ENCODE measurements around the gene ZBTB11. TPM values are rescaled to one million over a fixed set of nuclear protein-coding genes. Genes with fewer than 3 reads are reported as not detected.
"Not testable (repeated sequence)": the region's sequence is repeated elsewhere in the genome, so short reads cannot be mapped to it uniquely, and the experiment has no call there.

ZBTB11 gene
- total and polyA plus RNA-seq, 11 donors: 4.6 to 12.9 (median 9.8) TPM

GRCh38 chr3:101632586-101632985, 44.3 kb downstream of the ZBTB11 start:
- Histone ChIP-seq H3K36me3 (no peaks in the 10 kb centered on the region), H3K27me3 (no peaks in the 10 kb centered on the region), H3K27ac (no peak overlapping the region), H3K4me1 (peaks cover 0 to 7% (median 0%) of the 10 kb centered on the region in 12 donors), H3K4me3 (no peak overlapping the region), H3K9me3 (no peaks in the 10 kb centered on the region)
- DNase-seq (no peak), ATAC-seq (no peak)
- 74 to 86% (median 75%) methylated on average over 11 of the region's 11 CpGs for WGBS, 4 donors
- TF ChIP-seq, protein P1, sequence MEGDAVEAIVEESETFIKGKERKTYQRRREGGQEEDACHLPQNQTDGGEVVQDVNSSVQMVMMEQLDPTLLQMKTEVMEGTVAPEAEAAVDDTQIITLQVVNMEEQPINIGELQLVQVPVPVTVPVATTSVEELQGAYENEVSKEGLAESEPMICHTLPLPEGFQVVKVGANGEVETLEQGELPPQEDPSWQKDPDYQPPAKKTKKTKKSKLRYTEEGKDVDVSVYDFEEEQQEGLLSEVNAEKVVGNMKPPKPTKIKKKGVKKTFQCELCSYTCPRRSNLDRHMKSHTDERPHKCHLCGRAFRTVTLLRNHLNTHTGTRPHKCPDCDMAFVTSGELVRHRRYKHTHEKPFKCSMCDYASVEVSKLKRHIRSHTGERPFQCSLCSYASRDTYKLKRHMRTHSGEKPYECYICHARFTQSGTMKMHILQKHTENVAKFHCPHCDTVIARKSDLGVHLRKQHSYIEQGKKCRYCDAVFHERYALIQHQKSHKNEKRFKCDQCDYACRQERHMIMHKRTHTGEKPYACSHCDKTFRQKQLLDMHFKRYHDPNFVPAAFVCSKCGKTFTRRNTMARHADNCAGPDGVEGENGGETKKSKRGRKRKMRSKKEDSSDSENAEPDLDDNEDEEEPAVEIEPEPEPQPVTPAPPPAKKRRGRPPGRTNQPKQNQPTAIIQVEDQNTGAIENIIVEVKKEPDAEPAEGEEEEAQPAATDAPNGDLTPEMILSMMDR (IDR thresholded peaks at IDR 0.05): no peak
- TF ChIP-seq POLR2A (IDR thresholded peaks at IDR 0.05): no peak
- intact Hi-C loops (cut with DNase I): loop anchor here in 1 of 10 donors (10.0 kb wide), 1 partner anchor 48 kb away; no protein-coding TSS in a partner anchor

DNA sequence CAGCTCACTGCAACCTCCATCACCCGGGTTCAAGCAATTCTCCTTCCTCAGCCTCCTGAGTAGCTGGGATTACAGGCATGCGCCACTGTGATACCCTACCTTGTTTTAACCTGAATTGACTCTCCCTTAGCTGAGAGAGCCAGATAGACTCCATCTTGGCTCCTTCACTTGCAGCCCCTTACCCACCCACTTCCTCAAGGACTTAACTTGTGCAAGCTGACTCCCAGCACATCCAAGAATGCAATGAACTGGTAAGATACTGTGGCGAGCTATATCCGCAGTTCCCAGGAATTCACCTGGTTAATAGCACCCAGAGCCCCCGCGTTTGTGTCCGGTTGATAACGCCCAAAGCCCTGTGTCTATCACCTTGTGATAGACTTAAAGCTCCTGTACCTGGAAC, 45.0 kb downstream of the ZBTB11 start:
- DNase-seq, H3K27ac ChIP-seq, H3K36me3 ChIP-seq, H3K4me3 ChIP-seq, H3K9me3 ChIP-seq, H3K4me1 ChIP-seq, H3K27me3 ChIP-seq, ATAC-seq: not testable (repeated sequence)
- intact Hi-C loops (cut with DNase I): loop anchor here in 1 of 10 donors (10.0 kb wide), 1 partner anchor 47 kb away; no protein-coding TSS in a partner anchor
- WGBS, 4 donors: 74 to 85% (median 83%) methylated on average over 8 of the region's 8 CpGs

DNA sequence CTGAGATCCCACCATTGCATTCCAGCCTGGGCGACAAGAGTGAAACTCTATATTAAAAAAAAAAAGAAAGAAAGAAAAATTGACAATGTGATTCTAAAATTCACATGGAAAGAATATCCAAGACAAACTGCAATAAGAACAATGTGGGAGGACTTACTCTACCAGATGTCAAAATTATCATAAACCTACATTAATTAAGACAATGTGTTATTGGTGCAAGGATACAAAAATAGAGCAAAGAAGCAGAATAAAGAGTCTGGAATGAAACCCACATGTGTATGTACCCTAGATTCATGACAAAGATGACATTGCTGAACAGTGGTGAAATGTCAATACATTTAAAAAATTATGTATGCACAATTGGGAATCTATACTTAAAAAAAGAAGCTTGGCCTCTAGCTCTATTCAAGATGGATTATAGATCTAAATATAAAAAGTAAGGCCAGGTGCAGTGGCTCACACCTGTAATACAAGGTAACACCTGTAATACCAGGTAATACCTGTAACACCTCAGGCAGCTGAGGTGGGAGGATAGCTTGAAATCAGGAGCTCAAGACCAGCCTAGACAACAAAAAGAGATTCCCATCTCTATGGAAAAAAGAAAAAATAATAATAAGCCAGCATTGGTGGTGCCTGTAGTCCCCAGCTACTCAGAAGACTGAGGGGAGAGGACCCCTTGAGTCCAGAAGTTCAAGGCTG, 45.7 kb downstream of the ZBTB11 start:
- no peaks in the 10 kb centered on the region for H3K27me3 ChIP-seq
- no peak overlapping the region for H3K4me3 ChIP-seq
- peaks cover 0 to 5% (median 0%) of the 10 kb centered on the region in 12 donors for H3K4me1 ChIP-seq
- TF ChIP-seq POLR2A (IDR thresholded peaks at IDR 0.05): no peak
- TF ChIP-seq, protein P1 (IDR thresholded peaks at IDR 0.05): no peak
- H3K9me3 ChIP-seq: no peaks in the 10 kb centered on the region
- no peak overlapping the region for H3K27ac ChIP-seq
- H3K36me3 ChIP-seq: no peaks in the 10 kb centered on the region
- intact Hi-C loops (cut with DNase I): loop anchor here in 1 of 10 donors (10.0 kb wide), 1 partner anchor 46 kb away; no protein-coding TSS in a partner anchor
- no peak for ATAC-seq
- DNase-seq: no peak
- 86 to 95% (median 94%) methylated on average over 1 of the region's 1 CpG for WGBS, 4 donors

GRCh38 chr3:101629219-101629618, 47.7 kb downstream of the ZBTB11 start:
- H3K36me3 ChIP-seq: no peaks in the 10 kb centered on the region
- ATAC-seq: no peak
- H3K9me3 ChIP-seq: no peaks in the 10 kb centered on the region
- H3K4me1 ChIP-seq: no peaks in the 10 kb centered on the region
- H3K27ac ChIP-seq: no peak overlapping the region
- H3K27me3 ChIP-seq: no peaks in the 10 kb centered on the region
- intact Hi-C loops (cut with DNase I): no loop called here
- H3K4me3 ChIP-seq: no peak overlapping the region
- no peak for TF ChIP-seq POLR2A (IDR thresholded peaks at IDR 0.05)
- TF ChIP-seq, protein P1 (IDR thresholded peaks at IDR 0.05): no peak
- no peak for DNase-seq

DNA sequence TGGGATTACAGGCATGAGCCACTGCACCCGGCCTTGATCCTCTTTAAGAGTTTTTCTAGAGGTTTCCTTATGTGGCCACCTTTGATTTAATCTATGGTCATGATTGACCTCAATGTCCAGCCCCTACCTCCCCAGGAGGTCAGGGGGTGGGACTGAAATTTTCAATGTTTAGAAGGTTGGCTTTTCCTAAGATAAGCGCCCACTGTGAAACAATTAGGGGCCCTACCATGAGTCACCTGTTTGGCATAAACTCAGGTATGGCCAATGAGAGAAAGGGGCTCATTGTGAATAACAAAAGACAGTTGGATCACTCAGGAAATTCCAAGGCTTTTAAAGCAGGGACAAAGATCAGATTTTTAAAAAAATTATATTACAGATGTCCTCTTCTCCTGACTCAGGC, 51.1 kb downstream of the ZBTB11 start:
- Histone ChIP-seq H3K9me3 (no peaks in the 10 kb centered on the region), H3K4me1 (no peaks in the 10 kb centered on the region), H3K27me3 (no peaks in the 10 kb centered on the region), H3K4me3 (no peak overlapping the region), H3K27ac (no peak overlapping the region), H3K36me3 (no peaks in the 10 kb centered on the region)
- TF ChIP-seq, protein P1 (IDR thresholded peaks at IDR 0.05): no peak
- TF ChIP-seq POLR2A (IDR thresholded peaks at IDR 0.05): no peak
- no peak for DNase-seq
- whole genome bisulfite sequencing, 4 donors: 83 to 95% (median 89%) methylated on average over 2 of the region's 2 CpGs
- intact Hi-C loops (cut with DNase I): no loop called here
- no peak for ATAC-seq
